SK-N-SH (cell line): ENCODE measurements around the gene TOMM40L. TPM values are rescaled to one million over a fixed set of nuclear protein-coding genes. Genes with fewer than 3 reads are reported as not detected.

Experiments
- CTCF ChIA-PET: fragments of 300-600, 350-600 bp; formaldehyde crosslinking; extraction: SDS; loops from one replicate; lab custom pipeline; 2021; lab: Yijun Ruan, JAX
- POLR2A ChIA-PET: fragments of 350-600 bp; sonication (Branson Sonifier 250); formaldehyde crosslinking; extraction: SDS; loops from one replicate; lab custom pipeline; 2020; ENCODE audit warnings: antibody characterized with exemption, inconsistent platforms; lab: Yijun Ruan, JAX
- DNase-seq: peaks from one replicate; pipeline ENCODE4 v3.0.0; 2012
- H2AFZ ChIP-seq: fragments of 200-600 bp; sonication (generic); 2 replicates; pipeline ENCODE4 v1.8.1; 2016; ENCODE audit warnings: antibody characterized with exemption, mild to moderate bottlenecking, low read depth
- H3F3A ChIP-seq: fragments of 200-600 bp; sonication (generic); replicated peaks from 2 replicates; pipeline ENCODE3; 2016; ENCODE audit warnings: antibody characterized with exemption, mild to moderate bottlenecking; ENCODE audit not compliant: insufficient read depth
- H3K27ac ChIP-seq, 2 experiments: fragments of 200-500 bp in 1 of 2; fragments of 200-600 bp in 1 of 2; sonication (Bioruptor generic) in 1 of 2; sonication (generic), shearing (Covaris generic) in 1 of 2; 2 replicates each; pipeline versions ENCODE4 v1.5.1 to v1.6.1; 2014 to 2016; ENCODE audit warnings: low read depth in 2 of 2, inconsistent platforms in 1 of 2, low read length in 1 of 2, mild to moderate bottlenecking in 1 of 2, mixed read lengths in 1 of 2
- H3K27me3 ChIP-seq: fragments of 200-600 bp; sonication (generic), shearing (Covaris generic); 2 replicates; pipeline ENCODE4 v1.6.1; 2016; ENCODE audit warnings: mixed run types; ENCODE audit not compliant: insufficient read depth
- H3K36me3 ChIP-seq, 2 experiments: fragments of 200-500 bp in 1 of 2; fragments of 200-600 bp in 1 of 2; sonication (Bioruptor generic) in 1 of 2; sonication (generic) in 1 of 2; replicated peaks in 1 of 2; 2 replicates each; pipeline versions ENCODE3 to v1.5.1; 2014 to 2016; ENCODE audit warnings: low read length in 1 of 2, mild to moderate bottlenecking in 1 of 2; ENCODE audit not compliant: insufficient read depth in 2 of 2, control insufficient read depth in 1 of 2
- H3K4me1 ChIP-seq, 2 experiments: fragments of 200-500 bp in 1 of 2; fragments of 200-600 bp in 1 of 2; sonication (Bioruptor generic) in 1 of 2; sonication (generic), shearing (Covaris generic) in 1 of 2; 2 replicates each; pipeline versions ENCODE4 v1.5.1 to v1.6.1; 2014 to 2016; ENCODE audit warnings: low read depth in 1 of 2, low read length in 1 of 2, mixed run types in 1 of 2; ENCODE audit not compliant: insufficient read depth in 2 of 2, control insufficient read depth in 1 of 2
- H3K4me2 ChIP-seq: fragments of 200-600 bp; sonication (generic), shearing (Covaris generic); 2 replicates; pipeline ENCODE4 v1.6.1; 2017; ENCODE audit warnings: mixed run types
- H3K4me3 ChIP-seq, 2 experiments: fragments of 200-500 bp in 1 of 2; fragments of 200-600 bp in 1 of 2; sonication (Bioruptor generic) in 1 of 2; sonication (generic), shearing (Covaris generic) in 1 of 2; 2 replicates each; pipeline versions ENCODE4 v1.5.1 to v1.8.1; 2014 to 2016; ENCODE audit warnings: low read depth in 2 of 2, inconsistent platforms in 1 of 2, low read length in 1 of 2, mild to moderate bottlenecking in 1 of 2, mixed read lengths in 1 of 2, moderate library complexity in 1 of 2
- H3K79me2 ChIP-seq: fragments of 200-600 bp; sonication (generic); 2 replicates; pipeline ENCODE4 v1.8.1; 2017; ENCODE audit warnings: mild to moderate bottlenecking; ENCODE audit not compliant: insufficient read depth
- H3K9ac ChIP-seq: fragments of 200-600 bp; sonication (generic); 2 replicates; pipeline ENCODE4 v1.6.1; 2017; ENCODE audit warnings: mixed run types
- H3K9me2 ChIP-seq: fragments of 200-600 bp; sonication (generic); 2 replicates; pipeline ENCODE4 v1.6.1; 2017; ENCODE audit warnings: mixed run types
- H3K9me3 ChIP-seq: fragments of 200-600 bp; sonication (generic); 2 replicates; pipeline ENCODE4 v1.6.1; 2017; ENCODE audit warnings: mixed run types, mild to moderate bottlenecking, moderate library complexity
- H4K20me1 ChIP-seq: fragments of 200-600 bp; sonication (generic); 2 replicates; pipeline ENCODE4 v1.6.1; 2017; ENCODE audit warnings: mild to moderate bottlenecking, mixed run types; ENCODE audit not compliant: insufficient read depth
- CHD2 ChIP-seq: fragments of 150-350 bp; IDR thresholded peaks from 2 replicates; pipeline ENCODE4 v1.6.1; 2018; ENCODE audit warnings: low read length; ENCODE audit not compliant: partially characterized antibody
- EP300 ChIP-seq, 2 experiments: IDR thresholded peaks; 2 replicates each; pipeline versions ENCODE4 v1.4.0 to v1.6.1; 2012; ENCODE audit warnings: borderline replicate concordance in 1 of 2, low read depth in 1 of 2, low read length in 1 of 2
- GABPA ChIP-seq: IDR thresholded peaks from 2 replicates; pipeline ENCODE4 v1.4.0; 2012; ENCODE audit warnings: low read depth, mild to moderate bottlenecking
- RAD21 ChIP-seq: IDR thresholded peaks from 2 replicates; pipeline ENCODE4 v1.6.1; 2012; ENCODE audit warnings: mild to moderate bottlenecking, low read length
- WGBS: methylation state at CpG from one replicate; pipeline ENCODE4 v1.1.6; 2017; ENCODE audit warnings: low lambda C conversion rate; 5-methylcytosine and 5-hydroxymethylcytosine counted together
- polyA plus RNA-seq, 3 experiments: library from polyadenylated mRNA; depleted of rRNA; stranded (reverse); fragments of >200 nt; gene quantifications; 2 replicates each; pipeline ENCODE4 v1.2.3, GENCODE V29; 2012
- TF ChIP-seq, protein P1 (sequence below): fragments of 200-600 bp; sonication (generic); IDR thresholded peaks from 2 replicates; pipeline ENCODE4 v1.6.1; 2017; ENCODE audit warnings: antibody characterized with exemption, mild to moderate bottlenecking, moderate library complexity
- TF ChIP-seq, protein P2 (sequence below): fragments of 150-350 bp; IDR thresholded peaks from 2 replicates; pipeline ENCODE4 v1.6.1; 2017; ENCODE audit warnings: antibody characterized with exemption, low read length, low read depth, borderline replicate concordance
- TF ChIP-seq, protein P3 (sequence below): IDR thresholded peaks from 2 replicates; pipeline ENCODE4 v1.4.0; 2012; ENCODE audit warnings: low read depth, borderline replicate concordance
- TF ChIP-seq, protein P4 (sequence below): fragments of 150-350 bp; IDR thresholded peaks from 2 replicates; pipeline ENCODE4 v1.6.1; 2016; ENCODE audit warnings: mild to moderate bottlenecking, low read depth, low read length

TOMM40L gene
- polyA plus RNA-seq, 1 of the 3 experiments (the other 2 are of a cell fraction), result 9.7 TPM

DNA sequence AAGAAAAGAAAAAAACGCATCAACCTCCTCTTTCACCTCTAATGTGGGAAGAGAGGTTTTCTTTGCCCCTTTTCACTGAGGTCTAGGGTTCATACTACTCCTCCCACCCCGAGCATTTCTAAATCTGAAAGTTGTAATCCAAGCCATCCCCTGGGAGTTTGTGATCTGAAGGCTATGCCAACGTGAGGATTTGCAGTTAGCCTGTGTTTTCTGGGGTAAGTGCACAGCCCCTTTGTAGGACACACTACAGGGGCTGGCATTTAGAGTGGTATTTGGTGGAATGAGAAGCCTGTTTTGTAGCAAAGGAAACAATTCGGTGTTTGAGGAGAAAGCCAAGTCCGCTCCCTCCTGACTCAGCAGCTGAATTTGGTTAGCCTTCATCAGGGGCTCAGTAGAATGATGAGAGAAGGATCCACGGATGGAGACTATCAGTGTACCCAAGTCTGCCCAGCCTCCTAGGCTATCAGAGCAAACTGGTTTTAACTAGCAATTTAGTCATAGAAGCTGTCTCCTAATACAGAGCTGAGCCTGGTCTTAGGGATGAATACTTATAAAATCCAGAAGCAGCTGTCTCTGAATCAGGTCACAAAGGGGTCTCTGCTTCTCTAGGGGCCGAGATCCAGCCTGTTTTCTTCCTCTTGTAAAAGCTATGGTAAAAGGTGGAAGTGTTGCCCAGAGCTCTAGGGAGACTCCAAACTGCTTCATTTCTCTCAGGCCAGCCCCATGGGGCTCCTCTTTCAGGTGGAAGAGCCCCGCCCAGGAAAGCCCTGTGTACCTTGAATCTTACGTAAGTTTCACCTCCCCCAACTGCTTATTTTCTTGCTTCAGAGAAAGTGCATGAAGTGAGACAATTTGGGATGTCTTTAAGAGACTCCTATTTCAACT is 34.8 kb downstream of the TOMM40L start:
- POLR2A ChIA-PET, result no interaction called here

More for the DNA sequence above, 34.8 kb downstream of the TOMM40L start:
- Histone ChIP-seq H3K9ac (no peak overlapping the region), H4K20me1 (no peaks in the 10 kb centered on the region), H3K9me3 (peaks cover 8% of the 10 kb centered on the region; the same call in 1 of the 2 replicates), H3K79me2 (no peaks in the 10 kb centered on the region), H2AFZ (no peak overlapping the region), H3K4me2 (no peak overlapping the region), H3F3A (no peaks in the 10 kb centered on the region), H3K36me3 (no peaks in the 10 kb centered on the region), H3K27me3 (peaks cover 32% of the 10 kb centered on the region), H3K4me1 (peaks cover 0 to 8% of the 10 kb centered on the region in 2 experiments; a peak in 1 of 4 replicates), H3K27ac (no peak overlapping the region), H3K9me2 (no peaks in the 10 kb centered on the region), H3K4me3 (no peak overlapping the region)
- CTCF ChIA-PET, result interaction anchor here (0.7 to 1.4 kb wide), 8 partner anchors 31 to 122 kb away, joined by 3 to 4 read pairs (median 3); partner anchors contain the start of gene APOA2
- TF ChIP-seq RAD21 (no peak), GABPA (no peak), CHD2 (no peak), EP300 (IDR thresholded peaks at IDR 0.05; ENCODE audit: borderline replicate concordance in 1 of 2, low read depth in 1 of 2, low read length in 1 of 2) (no peak)
- TF ChIP-seq, protein P1, sequence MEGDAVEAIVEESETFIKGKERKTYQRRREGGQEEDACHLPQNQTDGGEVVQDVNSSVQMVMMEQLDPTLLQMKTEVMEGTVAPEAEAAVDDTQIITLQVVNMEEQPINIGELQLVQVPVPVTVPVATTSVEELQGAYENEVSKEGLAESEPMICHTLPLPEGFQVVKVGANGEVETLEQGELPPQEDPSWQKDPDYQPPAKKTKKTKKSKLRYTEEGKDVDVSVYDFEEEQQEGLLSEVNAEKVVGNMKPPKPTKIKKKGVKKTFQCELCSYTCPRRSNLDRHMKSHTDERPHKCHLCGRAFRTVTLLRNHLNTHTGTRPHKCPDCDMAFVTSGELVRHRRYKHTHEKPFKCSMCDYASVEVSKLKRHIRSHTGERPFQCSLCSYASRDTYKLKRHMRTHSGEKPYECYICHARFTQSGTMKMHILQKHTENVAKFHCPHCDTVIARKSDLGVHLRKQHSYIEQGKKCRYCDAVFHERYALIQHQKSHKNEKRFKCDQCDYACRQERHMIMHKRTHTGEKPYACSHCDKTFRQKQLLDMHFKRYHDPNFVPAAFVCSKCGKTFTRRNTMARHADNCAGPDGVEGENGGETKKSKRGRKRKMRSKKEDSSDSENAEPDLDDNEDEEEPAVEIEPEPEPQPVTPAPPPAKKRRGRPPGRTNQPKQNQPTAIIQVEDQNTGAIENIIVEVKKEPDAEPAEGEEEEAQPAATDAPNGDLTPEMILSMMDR, result no peak
- TF ChIP-seq, protein P2, sequence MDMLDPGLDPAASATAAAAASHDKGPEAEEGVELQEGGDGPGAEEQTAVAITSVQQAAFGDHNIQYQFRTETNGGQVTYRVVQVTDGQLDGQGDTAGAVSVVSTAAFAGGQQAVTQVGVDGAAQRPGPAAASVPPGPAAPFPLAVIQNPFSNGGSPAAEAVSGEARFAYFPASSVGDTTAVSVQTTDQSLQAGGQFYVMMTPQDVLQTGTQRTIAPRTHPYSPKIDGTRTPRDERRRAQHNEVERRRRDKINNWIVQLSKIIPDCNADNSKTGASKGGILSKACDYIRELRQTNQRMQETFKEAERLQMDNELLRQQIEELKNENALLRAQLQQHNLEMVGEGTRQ, result no peak
- TF ChIP-seq, protein P3, sequence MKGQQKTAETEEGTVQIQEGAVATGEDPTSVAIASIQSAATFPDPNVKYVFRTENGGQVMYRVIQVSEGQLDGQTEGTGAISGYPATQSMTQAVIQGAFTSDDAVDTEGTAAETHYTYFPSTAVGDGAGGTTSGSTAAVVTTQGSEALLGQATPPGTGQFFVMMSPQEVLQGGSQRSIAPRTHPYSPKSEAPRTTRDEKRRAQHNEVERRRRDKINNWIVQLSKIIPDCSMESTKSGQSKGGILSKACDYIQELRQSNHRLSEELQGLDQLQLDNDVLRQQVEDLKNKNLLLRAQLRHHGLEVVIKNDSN, result no peak
- TF ChIP-seq, protein P4, sequence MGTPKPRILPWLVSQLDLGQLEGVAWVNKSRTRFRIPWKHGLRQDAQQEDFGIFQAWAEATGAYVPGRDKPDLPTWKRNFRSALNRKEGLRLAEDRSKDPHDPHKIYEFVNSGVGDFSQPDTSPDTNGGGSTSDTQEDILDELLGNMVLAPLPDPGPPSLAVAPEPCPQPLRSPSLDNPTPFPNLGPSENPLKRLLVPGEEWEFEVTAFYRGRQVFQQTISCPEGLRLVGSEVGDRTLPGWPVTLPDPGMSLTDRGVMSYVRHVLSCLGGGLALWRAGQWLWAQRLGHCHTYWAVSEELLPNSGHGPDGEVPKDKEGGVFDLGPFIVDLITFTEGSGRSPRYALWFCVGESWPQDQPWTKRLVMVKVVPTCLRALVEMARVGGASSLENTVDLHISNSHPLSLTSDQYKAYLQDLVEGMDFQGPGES, result no peak
- WGBS, result 45% methylated on average over 9 of the region's 9 CpGs
- DNase-seq, result no peak
